Endodermal cell (in vitro differentiated cells): ENCODE data around the gene PLEKHB2. TPM values are rescaled to one million over a fixed set of nuclear protein-coding genes. Genes with fewer than 3 reads are reported as not detected.
A peak's percentile ranks its signal among the peaks of the same experiment; 100 is the strongest.

Experiments
- DNase-seq: peaks from one replicate; pipeline ENCODE4 v3.0.0-alpha.2; 2017
- H3K27ac ChIP-seq: 2 replicates; pipeline ENCODE4 v1.5.1; 2013; ENCODE audit warnings: mild to moderate bottlenecking, low read depth, low read length, moderate library complexity
- H3K27me3 ChIP-seq: 2 replicates; pipeline ENCODE4 v1.6.1; 2013; ENCODE audit warnings: mild to moderate bottlenecking, low read length, moderate library complexity; ENCODE audit not compliant: insufficient read depth, control insufficient read depth, poor library complexity, severe bottlenecking
- H3K36me3 ChIP-seq: 2 replicates; pipeline ENCODE4 v1.7.0; 2013; ENCODE audit warnings: mild to moderate bottlenecking, low read length, moderate library complexity; ENCODE audit not compliant: control insufficient read depth, insufficient read depth
- H3K4me1 ChIP-seq: one replicate; pipeline ENCODE4 v1.7.0; 2013; ENCODE audit warnings: low read length; ENCODE audit not compliant: control insufficient read depth, insufficient read depth
- H3K4me3 ChIP-seq: 2 replicates; pipeline ENCODE4 v1.5.1; 2013; ENCODE audit warnings: mild to moderate bottlenecking, low read length, moderate library complexity
- H3K9ac ChIP-seq: 2 replicates; pipeline ENCODE4 v1.6.1; 2013; ENCODE audit warnings: mild to moderate bottlenecking, low read length, moderate library complexity; ENCODE audit not compliant: poor library complexity, severe bottlenecking; ENCODE audit errors: extremely low read depth
- H3K9me3 ChIP-seq: 2 replicates; pipeline ENCODE4 v1.6.1; 2013; ENCODE audit warnings: mild to moderate bottlenecking, low read length, moderate library complexity; ENCODE audit not compliant: control insufficient read depth
- H3K27ac Mint-ChIP-seq: 2 replicates; pipeline ENCODE4 v1.8.0; 2020; ENCODE audit warnings: mixed read lengths
- H3K27me3 Mint-ChIP-seq: 2 replicates; pipeline ENCODE4 v1.8.0; 2021; ENCODE audit warnings: mild to moderate bottlenecking, mixed read lengths; ENCODE audit not compliant: insufficient read depth
- H3K36me3 Mint-ChIP-seq: 2 replicates; pipeline ENCODE4 v1.8.0; 2020; ENCODE audit warnings: low read depth, mixed read lengths
- H3K4me1 Mint-ChIP-seq: 2 replicates; pipeline ENCODE4 v1.8.0; 2020; ENCODE audit warnings: mixed read lengths
- H3K4me3 Mint-ChIP-seq: 2 replicates; pipeline ENCODE4 v1.8.0; 2020; ENCODE audit warnings: mild to moderate bottlenecking, moderate library complexity, mixed read lengths
- H3K9me3 Mint-ChIP-seq: 2 replicates; pipeline ENCODE4 v1.8.0; 2020; ENCODE audit warnings: mild to moderate bottlenecking, mixed read lengths
- CTCF ChIP-seq: fragments of 200-600 bp; sonication (generic); conservative IDR thresholded peaks from 2 replicates; pipeline ENCODE4 v1.5.0; 2021; ENCODE audit warnings: antibody characterized with exemption, mild to moderate bottlenecking
- WGBS, 2 experiments: methylation state at CpG; one replicate each; pipeline versions ENCODE4 v1.1.5 to v1.1.7; 2013; ENCODE audit warnings: missing lambda C conversion rate in 2 of 2, mixed read lengths in 1 of 2; ENCODE audit not compliant: insufficient coverage in 1 of 2, insufficient read length in 1 of 2; 5-methylcytosine and 5-hydroxymethylcytosine counted together
- total RNA-seq, 2 donors: library from RNA; stranded (reverse); fragmentation: NEBNext Ultra II Directional in 1 of 2; extraction: Animal tissue kit (Norgen Biotek cat#: 25700) in 1 of 2; gene quantifications; 2 replicates in 1 of 2; 3 replicates in 1 of 2; pipeline ENCODE4 v1.2.1, GENCODE V29; 2021

PLEKHB2 gene
- total RNA-seq, 2 donors from 2014 or later, result 66.7 to 68.6 TPM

GRCh38 chr2:131058214-131058843 is 46.8 kb upstream of the PLEKHB2 start:
- no peak for TF ChIP-seq CTCF
- no peaks in the 10 kb centered on the region for H3K9me3 ChIP-seq
- WGBS, 2 experiments, result 90 to 94% methylated on average over 7 to 8 of the region's 8 CpGs
- peaks cover 8% of the 10 kb centered on the region for H3K4me1 Mint-ChIP-seq
- no peak overlapping the region for H3K4me3 Mint-ChIP-seq
- H3K9ac ChIP-seq, result no peak overlapping the region
- no peak overlapping the region for H3K4me3 ChIP-seq
- H3K36me3 ChIP-seq, result peaks cover 90% of the 10 kb centered on the region
- peak overlapping the region; percentile 66 for H3K27ac Mint-ChIP-seq
- H3K9me3 Mint-ChIP-seq, result no peaks in the 10 kb centered on the region
- no peaks in the 10 kb centered on the region for H3K4me1 ChIP-seq
- H3K27me3 ChIP-seq, result no peaks in the 10 kb centered on the region
- peaks cover 79% of the 10 kb centered on the region for H3K36me3 Mint-ChIP-seq
- H3K27ac ChIP-seq, result no peak overlapping the region
- DNase-seq, result no peak
- no peaks in the 10 kb centered on the region for H3K27me3 Mint-ChIP-seq

- Mint-ChIP-seq H3K4me1 (peaks cover 11% of the 10 kb centered on the region), H3K4me3 (no peak overlapping the region), H3K36me3 (peaks cover 77% of the 10 kb centered on the region), H3K27me3 (no peaks in the 10 kb centered on the region), H3K9me3 (no peaks in the 10 kb centered on the region), H3K27ac (peak overlapping the region; percentile 10)
- Histone ChIP-seq H3K4me1 (no peaks in the 10 kb centered on the region), H3K9ac (no peak overlapping the region), H3K27me3 (no peaks in the 10 kb centered on the region), H3K27ac (no peak overlapping the region), H3K4me3 (no peak overlapping the region), H3K36me3 (peaks cover 89% of the 10 kb centered on the region), H3K9me3 (no peaks in the 10 kb centered on the region)
- WGBS, 2 experiments, result 97 to 100% methylated on average over 3 to 4 of the region's 4 CpGs
- DNase-seq, result no peak
- TF ChIP-seq CTCF, result no peak
Observed at GRCh38 chr2:131058920-131059319, 46.2 kb upstream of the PLEKHB2 start.

GRCh38 chr2:131063501-131064283 is 41.4 kb upstream of the PLEKHB2 start:
- H3K27me3 Mint-ChIP-seq, result no peaks in the 10 kb centered on the region
- H3K27me3 ChIP-seq, result no peaks in the 10 kb centered on the region
- H3K27ac ChIP-seq, result no peak overlapping the region
- H3K4me3 Mint-ChIP-seq, result no peak overlapping the region
- no peaks in the 10 kb centered on the region for H3K9me3 ChIP-seq
- H3K9me3 Mint-ChIP-seq, result no peaks in the 10 kb centered on the region
- TF ChIP-seq CTCF, result no peak
- H3K36me3 Mint-ChIP-seq, result peaks cover 70% of the 10 kb centered on the region
- H3K4me1 ChIP-seq, result no peaks in the 10 kb centered on the region
- H3K9ac ChIP-seq, result no peak overlapping the region
- no peak overlapping the region for H3K4me3 ChIP-seq
- DNase-seq, result no peak
- peaks cover 21% of the 10 kb centered on the region for H3K4me1 Mint-ChIP-seq
- 94 to 96% methylated on average over 3 to 9 of the region's 11 CpGs for WGBS, 2 experiments
- peaks cover 81% of the 10 kb centered on the region for H3K36me3 ChIP-seq
- peak overlapping the region; percentile 53 for H3K27ac Mint-ChIP-seq
